ENCODE data around the gene DUSP22. TPM values are rescaled to one million over a fixed set of nuclear protein-coding genes. Genes with fewer than 3 reads are reported as not detected.

DUSP22 gene
- total and polyA plus RNA-seq, 9 of the 15 experiments (the other 6 are each of a cell fraction or from before 2014, with no cell fraction given) = 9.3 to 19.4 (median 11.8) TPM

DNA sequence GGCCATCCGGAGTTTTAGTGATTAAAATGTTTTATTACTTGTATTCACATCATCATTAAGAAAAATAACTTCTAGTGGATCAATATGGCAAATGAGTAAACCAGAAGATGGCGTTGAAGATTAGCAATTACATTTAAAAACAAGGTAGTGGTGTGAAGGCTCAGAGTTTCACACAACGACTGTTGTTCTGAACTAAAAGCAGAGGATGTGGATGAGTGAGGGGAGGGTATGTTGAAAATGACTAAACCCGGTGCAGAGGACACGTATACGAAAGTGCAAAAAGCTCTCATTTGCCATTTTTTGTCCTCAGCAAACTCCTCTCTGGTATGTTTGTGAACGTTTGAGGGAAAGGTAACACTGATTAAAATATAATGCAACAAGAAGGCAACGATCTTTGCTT, 97.3 kb downstream of the DUSP22 start:
- H2AFZ ChIP-seq (ENCODE audit: low read depth, low read length) = no peak overlapping the region
- ChIA-PET POLR2A (interaction anchor here (1.3 kb wide), 1 partner anchor 13 kb away, joined by 3 read pairs; no protein-coding TSS in a partner anchor), CTCF (ENCODE audit: low intra/inter-chr PET ratio) (no interaction called here)
- no peak for DNase-seq (ENCODE audit: extremely low read depth in 1 of 4, low spot score in 3 of 4)
- H3K4me2 ChIP-seq (ENCODE audit: insufficient read depth, low read length) = no peak overlapping the region
- no TSS peak for BruUV-seq (replicated peaks)
- intact Hi-C loops (cut with micrococcal nuclease) (no loop called here), in situ Hi-C loops (cut with MboI) (no loop called here)
- H3K79me2 ChIP-seq (ENCODE audit: control insufficient read depth, insufficient read depth, low read length) = no peaks in the 10 kb centered on the region
- no peaks in the 10 kb centered on the region for H3K9me1 ChIP-seq (ENCODE audit: control insufficient read depth, insufficient read depth, low read length)
- ATAC-seq = no peak
- H3K27me3 ChIP-seq (ENCODE audit: control insufficient read depth in 2 of 2, insufficient read depth in 2 of 2, low read length in 2 of 2) = peaks cover 48 to 70% of the 10 kb centered on the region in 2 experiments
- no peaks in the 10 kb centered on the region for H3K36me3 ChIP-seq (ENCODE audit: control insufficient read depth, insufficient read depth, low read length)
- H3K27ac ChIP-seq (ENCODE audit: extremely low read depth, low read depth, low read length) = no peak overlapping the region
- WGBS (ENCODE audit: insufficient coverage, low coverage, missing lambda C conversion rate) = 4% methylated on average over 8 of the region's 8 CpGs
- H3K4me1 ChIP-seq (replicated peaks in 1 of 2; ENCODE audit: control insufficient read depth in 2 of 2, insufficient read depth in 2 of 2, low read length in 2 of 2) = peaks cover 0 to 7% of the 10 kb centered on the region in 2 experiments; a peak in 1 of 5 replicates
- H3K9ac ChIP-seq (ENCODE audit: insufficient read depth in 1 of 2, low read depth in 2 of 2, low read length in 2 of 2) = no peak overlapping the region
- no peaks in the 10 kb centered on the region; the same call in 1 of the 2 replicates for H3K9me3 ChIP-seq (replicated peaks; ENCODE audit: control insufficient read depth, insufficient read depth, low read depth, low read length)
- no peaks in the 10 kb centered on the region; the same call in 1 of the 2 replicates for H4K20me1 ChIP-seq (replicated peaks; ENCODE audit: control insufficient read depth, insufficient read depth, low read length)
- no peak overlapping the region for H3K4me3 ChIP-seq
- FAIRE-seq = no peak
- TF ChIP-seq HDAC1 (IDR thresholded peaks at IDR 0.05) (no peak), BRD4 (IDR thresholded peaks at IDR 0.05) (no peak), RBBP5 (IDR thresholded peaks at IDR 0.05; ENCODE audit: borderline replicate concordance, insufficient read depth, low read length, poor library complexity, severe bottlenecking) (no peak), ELF2 (CRISPR knock-in tag; IDR thresholded peaks at IDR 0.05) (no peak), RAD51 (IDR thresholded peaks at IDR 0.05; ENCODE audit: borderline replicate concordance, low read depth) (no peak), ZBTB8A (IDR thresholded peaks at IDR 0.05; ENCODE audit: partially characterized antibody) (no peak), NFE2L1 (tag; IDR thresholded peaks at IDR 0.05; ENCODE audit: borderline replicate concordance, low read depth) (no peak), YY1 (IDR thresholded peaks at IDR 0.05; ENCODE audit: borderline replicate concordance in 1 of 3, control insufficient read depth in 1 of 3, extremely low read depth in 1 of 3, insufficient read depth in 3 of 3, insufficient read length in 1 of 3, insufficient replicate concordance in 2 of 3, low read depth in 1 of 3, low read length in 2 of 3) (no peak), ZNF561 (CRISPR knock-in tag; conservative IDR thresholded peaks at IDR 0.05) (no peak), UBTF (IDR thresholded peaks at IDR 0.05; ENCODE audit: borderline replicate concordance in 1 of 2, low read depth in 2 of 2, low read length in 2 of 2) (no peak), LEF1 (IDR thresholded peaks at IDR 0.05) (no peak), MEF2A (IDR thresholded peaks at IDR 0.05; ENCODE audit: control insufficient read depth, low read depth, low read length) (no peak), CHD4 (IDR thresholded peaks at IDR 0.05; ENCODE audit: insufficient read depth, insufficient replicate concordance, low read depth, low read length, poor library complexity, severe bottlenecking) (no peak), ESRRA (IDR thresholded peaks at IDR 0.05; ENCODE audit: borderline replicate concordance, low read depth) (no peak), EP300 (IDR thresholded peaks at IDR 0.05; ENCODE audit: low read length) (no peak), MCM2 (IDR thresholded peaks at IDR 0.05; ENCODE audit: low read depth) (no peak), SNRNP70 (optimal IDR thresholded peaks at IDR 0.05; ENCODE audit: low read depth, low read length) (no peak)
